HG03064 (cell line): ENCODE measurements around the gene ACBD3.

Experiments
- ATAC-seq: cut with Tn5 transposase; IDR thresholded peaks from one replicate; pipeline ENCODE4 v1.9.1; 2021; ENCODE audit warnings: low read depth; ENCODE audit not compliant: unreplicated experiment

Gene ACBD3

DNA sequence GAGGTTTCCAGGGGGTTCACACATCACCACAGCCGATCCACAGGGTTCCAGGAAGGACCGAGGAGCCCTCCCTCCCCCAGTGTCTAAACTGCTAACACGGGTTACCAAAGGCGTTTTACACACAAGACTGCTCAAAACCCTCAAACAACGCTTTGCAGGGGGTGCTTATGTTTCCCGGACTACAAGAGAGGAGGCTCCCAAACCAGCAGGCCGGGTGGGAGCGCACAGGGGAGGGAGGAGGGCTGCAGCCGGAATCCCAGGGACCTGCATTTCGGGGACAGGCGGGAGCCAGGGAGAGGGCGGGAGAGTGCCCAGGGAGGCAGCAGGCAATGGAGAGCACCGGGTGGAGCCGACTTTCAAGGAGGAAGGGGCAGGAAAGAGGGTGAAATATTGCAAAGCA is 50.8 kb downstream of the ACBD3 start:
- no peak for ATAC-seq

DNA sequence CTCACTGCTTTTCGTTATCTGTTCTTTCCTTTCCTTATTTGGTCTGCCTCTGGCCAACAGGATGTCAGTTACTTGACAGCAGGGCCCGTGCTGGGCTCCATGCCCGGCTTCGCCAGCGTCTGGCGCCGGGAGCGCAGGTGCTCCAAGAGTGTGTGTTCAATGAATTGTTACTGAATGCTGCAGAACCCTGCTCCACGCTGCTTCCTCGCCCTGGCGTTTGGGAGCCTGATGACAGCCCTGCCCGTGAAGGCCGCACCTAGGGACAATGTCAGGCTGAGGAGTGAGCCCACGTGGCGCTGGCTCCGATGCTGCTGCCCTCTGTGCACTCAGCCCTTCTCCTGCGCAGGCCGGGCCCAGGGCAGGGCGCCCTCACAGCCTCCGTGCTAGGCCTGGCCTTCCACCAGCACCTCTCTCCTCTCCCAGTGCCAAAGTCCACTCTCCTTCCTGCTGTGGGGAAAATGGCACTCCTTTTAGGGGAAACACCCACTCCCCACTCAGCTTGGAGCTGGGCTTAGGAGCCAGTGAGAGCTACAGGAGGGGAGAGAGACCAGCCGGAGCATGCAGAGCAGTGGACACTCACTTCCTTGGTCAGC is 51.4 kb downstream of the ACBD3 start:
- ATAC-seq, result no peak

DNA sequence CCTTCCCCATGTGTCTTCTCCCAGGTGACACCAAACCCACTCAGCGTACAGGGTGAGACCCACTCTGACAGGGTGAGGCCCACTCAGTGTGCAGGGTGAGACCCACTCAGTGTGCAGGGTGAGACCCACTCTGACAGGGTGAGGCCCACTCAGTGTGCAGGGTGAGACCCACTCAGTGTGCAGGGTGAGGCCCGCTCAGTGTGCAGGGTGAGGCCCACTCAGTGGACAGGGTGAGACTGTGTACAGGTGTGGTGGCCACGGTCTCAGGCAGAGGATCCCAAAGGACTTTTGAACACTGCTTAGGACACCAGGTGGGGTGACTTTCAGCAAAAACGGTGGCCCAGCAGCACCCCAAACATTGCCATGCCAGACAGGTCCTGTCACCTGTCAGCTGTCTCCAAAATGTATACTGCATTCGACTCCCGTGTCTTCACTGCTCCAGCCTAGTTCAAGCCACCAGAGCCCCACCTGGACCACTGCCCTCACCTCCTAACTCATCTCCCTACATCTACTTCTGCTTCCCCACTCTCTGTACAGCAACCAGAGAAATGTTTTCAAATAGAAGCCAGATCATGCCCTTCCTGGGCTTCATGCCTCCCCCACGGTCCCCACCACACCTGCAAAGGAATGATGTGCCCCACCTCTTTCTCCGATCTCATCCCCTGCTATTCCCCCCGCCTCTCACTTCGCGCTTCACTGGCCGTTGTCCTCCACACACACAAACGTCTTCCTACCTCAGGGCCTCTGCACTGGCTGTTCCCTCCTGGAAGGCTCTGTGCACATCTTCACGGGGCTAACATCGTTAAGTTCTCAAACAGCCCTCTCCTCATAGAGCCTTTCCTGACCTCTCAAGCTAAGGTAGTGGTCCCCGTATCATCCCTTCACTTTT is 52.1 kb downstream of the ACBD3 start:
- no peak for ATAC-seq

- no peak for ATAC-seq
These were observed 52.9 kb downstream of the ACBD3 start for GRCh38 chr1:226133504-226134123.

GRCh38 chr1:226132728-226133503 is 53.6 kb downstream of the ACBD3 start:
- ATAC-seq, result no peak

GRCh38 chr1:226131639-226132038 is 54.9 kb downstream of the ACBD3 start:
- no peak for ATAC-seq

GRCh38 chr1:226129230-226129629 is 57.3 kb downstream of the ACBD3 start:
- ATAC-seq, result no peak

- ATAC-seq, result no peak
These were observed 58.0 kb downstream of the ACBD3 start for GRCh38 chr1:226128487-226129075.

DNA sequence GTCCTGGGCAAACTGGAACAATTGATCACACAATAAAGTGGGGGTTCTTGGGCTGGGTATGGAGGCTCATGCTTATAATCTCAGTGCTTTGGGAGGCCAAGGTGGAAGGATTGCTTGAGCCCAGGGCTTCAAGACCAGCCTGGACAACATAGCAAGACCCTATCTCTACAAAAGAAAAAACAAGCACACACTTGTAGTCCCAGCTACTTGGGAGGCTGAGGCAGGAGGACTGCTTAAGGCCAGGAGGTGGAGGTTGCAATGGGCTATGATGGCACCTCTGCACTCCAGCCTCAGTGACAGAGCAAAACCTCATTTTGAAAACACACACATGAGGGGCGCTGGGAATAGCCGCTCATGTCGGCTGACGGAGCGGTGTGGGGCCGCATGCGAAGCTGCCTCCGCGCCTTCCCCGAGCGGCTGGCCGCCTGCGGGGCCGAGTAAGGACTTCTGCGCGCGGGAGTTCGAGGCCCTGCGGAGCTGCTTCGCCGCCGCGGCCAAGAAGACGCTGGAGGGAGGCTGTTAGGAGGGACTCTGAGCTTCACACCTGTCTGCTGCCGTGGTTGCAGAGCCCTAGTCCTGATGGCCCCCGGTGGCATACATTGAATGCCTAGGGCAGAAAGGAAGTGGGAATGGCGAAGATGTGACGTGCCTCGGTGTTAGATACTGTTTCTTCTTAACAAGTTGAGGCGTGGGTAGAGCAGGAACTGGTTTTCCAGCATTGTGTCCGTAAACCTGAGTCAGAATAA is 59.5 kb downstream of the ACBD3 start:
- ATAC-seq, result no peak

- no peak for ATAC-seq
These were observed 60.7 kb downstream of the ACBD3 start for GRCh38 chr1:226125831-226126230.

DNA sequence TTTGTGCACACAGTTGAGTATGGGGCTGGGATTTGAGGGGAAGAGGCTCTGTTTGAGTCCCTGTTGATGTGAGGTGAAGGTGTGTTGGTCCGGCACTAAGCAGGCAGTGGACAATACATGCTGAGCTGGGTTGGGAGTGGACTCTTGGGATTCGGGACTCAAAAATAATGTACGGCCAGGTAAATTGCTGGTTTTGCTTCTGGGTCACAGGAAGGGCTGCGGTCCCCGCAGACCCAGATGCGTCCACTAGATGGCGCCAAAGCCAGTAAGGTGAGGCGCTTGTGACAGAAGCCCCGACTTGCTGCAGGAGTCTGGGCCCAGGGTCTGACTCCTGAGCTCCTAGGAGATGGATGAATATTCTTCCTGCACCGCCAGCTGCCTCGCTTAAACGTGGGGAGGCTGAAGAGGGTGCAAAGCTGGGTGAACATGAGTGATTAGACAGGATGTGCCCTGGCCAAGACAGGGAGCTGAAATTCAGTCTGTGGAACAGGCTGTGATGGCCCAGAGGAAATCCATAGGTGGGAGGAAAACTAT is 61.4 kb downstream of the ACBD3 start:
- no peak for ATAC-seq

GRCh38 chr1:226123591-226124471 is 62.7 kb downstream of the ACBD3 start:
- ATAC-seq, result no peak

GRCh38 chr1:226123212-226123560 is 63.4 kb downstream of the ACBD3 start:
- no peak for ATAC-seq

- ATAC-seq, result peak; percentile 67
These were observed 64.7 kb downstream of the ACBD3 start for GRCh38 chr1:226121587-226122400.

DNA sequence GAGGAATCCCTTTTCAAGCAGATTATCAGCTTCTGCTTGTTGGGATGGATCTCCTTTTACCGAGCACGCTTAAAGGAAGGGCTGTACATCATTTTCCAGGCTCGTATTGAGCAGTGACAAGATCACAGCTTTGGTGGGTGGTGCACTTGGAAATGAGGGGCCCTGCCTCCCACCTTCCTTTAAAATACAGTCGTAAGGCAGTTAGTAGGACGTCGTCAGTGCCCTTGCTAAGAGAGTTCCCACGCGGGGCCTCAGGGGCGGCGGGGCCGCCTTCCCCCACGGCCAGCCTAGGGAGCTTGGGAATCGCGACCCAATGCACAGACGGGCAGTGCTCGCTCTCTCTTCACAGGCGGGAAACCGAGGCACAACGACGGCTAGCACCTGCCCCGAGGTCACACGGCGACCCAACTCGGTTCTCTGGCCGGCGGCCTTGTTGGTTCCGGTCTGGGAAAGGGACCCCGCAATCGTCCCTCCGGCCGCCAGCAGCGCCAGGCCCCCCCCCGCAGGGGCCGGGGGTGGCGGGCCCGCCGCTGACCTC is 65.4 kb downstream of the ACBD3 start:
- ATAC-seq, result no peak

DNA sequence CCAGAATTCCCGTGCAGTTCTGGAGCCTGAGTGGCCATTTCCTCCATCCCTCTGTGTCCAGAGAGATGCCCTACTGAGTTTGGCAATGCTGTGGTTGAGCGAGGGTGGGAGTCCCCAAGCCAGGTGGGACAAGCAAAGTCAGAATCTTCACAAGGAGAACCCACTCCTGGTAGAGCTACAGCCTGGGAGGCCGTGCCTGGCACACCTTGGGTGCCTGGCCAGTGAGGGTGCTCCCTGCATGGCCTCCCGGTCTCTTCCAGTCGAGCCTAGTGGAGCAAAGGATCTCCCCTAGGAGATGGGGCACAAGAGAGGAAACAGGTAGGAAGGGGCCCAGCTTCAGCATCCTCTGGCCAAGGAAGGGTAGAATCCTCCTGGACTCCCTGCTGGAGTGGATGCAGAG is 66.1 kb downstream of the ACBD3 start:
- ATAC-seq, result no peak

DNA sequence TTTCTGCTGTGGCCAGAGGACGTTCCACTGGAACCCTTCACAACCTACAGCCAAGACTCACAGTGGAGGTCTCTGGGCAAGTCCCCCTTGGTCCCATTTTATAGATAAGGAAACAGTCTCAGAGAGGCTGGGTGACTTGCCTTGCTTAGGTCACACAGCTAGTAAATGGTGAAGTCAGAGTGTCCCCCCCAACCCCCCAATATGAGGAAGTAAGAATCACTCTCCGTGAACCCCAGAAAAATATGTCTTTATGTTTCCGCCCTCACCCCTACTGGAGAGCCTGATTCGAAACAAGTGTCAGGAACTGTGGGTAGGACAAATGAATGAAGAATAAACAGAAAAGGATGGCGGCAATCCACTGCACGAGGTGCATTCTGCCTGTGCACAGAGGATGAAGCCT is 67.4 kb downstream of the ACBD3 start:
- no peak for ATAC-seq

DNA sequence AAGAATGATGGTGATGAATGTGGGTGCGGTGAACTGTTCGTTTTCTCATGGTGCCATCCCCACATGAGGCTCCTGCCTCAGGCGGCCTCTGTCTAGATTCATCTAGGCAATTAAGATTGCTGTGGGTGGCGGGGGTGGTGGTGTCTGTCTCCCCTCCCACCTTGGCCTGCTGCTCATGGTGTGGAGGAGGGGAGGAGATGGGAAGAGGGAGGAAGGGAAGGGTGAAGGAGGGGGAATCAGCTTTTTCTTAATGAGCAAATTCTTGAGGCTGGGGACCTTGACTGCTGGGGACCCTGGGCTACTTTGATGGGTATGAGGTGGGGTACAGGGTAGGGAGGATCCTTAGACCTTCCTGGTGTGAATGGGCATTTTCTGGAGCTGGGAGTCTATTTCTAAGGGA is 68.2 kb downstream of the ACBD3 start:
- no peak for ATAC-seq
